H1 (cell line): ENCODE measurements around the gene CNOT6. TPM values are rescaled to one million over a fixed set of nuclear protein-coding genes. Genes with fewer than 3 reads are reported as not detected.
"Not testable (repeated sequence)": the region's sequence is repeated elsewhere in the genome, so short reads cannot be mapped to it uniquely, and the experiment has no call there.

Experiments
- CTCF ChIA-PET: fragments of 300-600 bp; sonication (Branson Sonifier 250); formaldehyde crosslinking; loops from one replicate; lab custom pipeline; 2021; ENCODE audit not compliant: partially characterized antibody; lab: Charles Lee
- POLR2A ChIA-PET: fragments of 300-600 bp; sonication (Branson Sonifier 250); formaldehyde crosslinking; loops from one replicate; lab custom pipeline; 2021; ENCODE audit warnings: inconsistent platforms; ENCODE audit not compliant: partially characterized antibody; lab: Charles Lee
- DNase-seq, 2 experiments: peaks; one replicate each; pipeline versions ENCODE4 v3.0.0 to v3.0.0-alpha.2; 2010 to 2022; ENCODE audit warnings: low spot score in 2 of 2, low read depth in 1 of 2, mixed read lengths in 1 of 2
- FAIRE-seq: peaks from 2 replicates; lab custom pipeline; 2011; peaks lifted over from hg19 to GRCh38; lab: Jason Lieb, UNC
- H2AFZ ChIP-seq: 2 replicates; pipeline ENCODE4 v1.8.1; 2012; ENCODE audit warnings: low read length, inconsistent platforms
- H2AK5ac ChIP-seq: 2 replicates; pipeline ENCODE4 v1.6.1; 2013; ENCODE audit warnings: low read depth, low read length
- H2BK120ac ChIP-seq: replicated peaks from 2 replicates; pipeline ENCODE3; 2013; ENCODE audit warnings: low read depth, low read length, inconsistent platforms
- H2BK12ac ChIP-seq: 2 replicates; pipeline ENCODE4 v1.6.1; 2013; ENCODE audit warnings: low read depth, low read length
- H2BK15ac ChIP-seq: 2 replicates; pipeline ENCODE4 v1.6.1; 2013; ENCODE audit warnings: low read length
- H2BK20ac ChIP-seq: 2 replicates; pipeline ENCODE4 v1.6.1; 2013; ENCODE audit warnings: low read length
- H2BK5ac ChIP-seq: 2 replicates; pipeline ENCODE4 v1.6.1; 2013; ENCODE audit warnings: low read depth, low read length
- H3K14ac ChIP-seq: 2 replicates; pipeline ENCODE4 v1.6.1; 2013; ENCODE audit warnings: inconsistent platforms; ENCODE audit not compliant: insufficient read length
- H3K18ac ChIP-seq: 2 replicates; pipeline ENCODE4 v1.6.1; 2013; ENCODE audit warnings: low read length; ENCODE audit errors: extremely low read depth
- H3K23ac ChIP-seq: 2 replicates; pipeline ENCODE4 v1.6.1; 2013; ENCODE audit warnings: inconsistent platforms; ENCODE audit not compliant: insufficient read length
- H3K23me2 ChIP-seq: 2 replicates; pipeline ENCODE4 v1.6.1; 2013; ENCODE audit warnings: low read depth, low read length
- H3K27ac ChIP-seq: 2 replicates; pipeline ENCODE4 v1.6.1; 2011; ENCODE audit warnings: low read depth, low read length, inconsistent platforms
- H3K27me3 ChIP-seq, 4 experiments: replicated peaks in 1 of 4; 1 replicate in 1 of 4; 2 replicates in 3 of 4; pipeline versions ENCODE4 v1.6.1 to v1.8.1; 2011 to 2013; ENCODE audit warnings: low read length in 3 of 4, mild to moderate bottlenecking in 3 of 4, inconsistent platforms in 2 of 4, mixed read lengths in 2 of 4, moderate library complexity in 1 of 4; ENCODE audit not compliant: control insufficient read depth in 3 of 4, insufficient read depth in 3 of 4; ENCODE audit errors: extremely low read depth in 1 of 4
- H3K36me3 ChIP-seq, 4 experiments: 2 replicates each; pipeline versions ENCODE4 v1.6.1 to v1.8.1; 2011 to 2013; ENCODE audit warnings: mild to moderate bottlenecking in 4 of 4, low read length in 3 of 4, moderate library complexity in 2 of 4, control low read depth in 1 of 4, inconsistent platforms in 1 of 4; ENCODE audit not compliant: insufficient read depth in 4 of 4, control insufficient read depth in 2 of 4
- H3K4ac ChIP-seq: replicated peaks from 2 replicates; pipeline ENCODE3; 2013; ENCODE audit warnings: low read length, low read depth, mixed read lengths, inconsistent platforms; ENCODE audit not compliant: insufficient read length
- H3K4me1 ChIP-seq, 4 experiments: replicated peaks in 1 of 4; 1 replicate in 1 of 4; 2 replicates in 3 of 4; pipeline versions ENCODE4 v1.6.1 to v1.8.1; 2011 to 2013; ENCODE audit warnings: low read length in 3 of 4, inconsistent platforms in 2 of 4, mixed read lengths in 1 of 4; ENCODE audit not compliant: insufficient read depth in 4 of 4, control insufficient read depth in 3 of 4
- H3K4me2 ChIP-seq, 2 experiments: 2 replicates each; pipeline versions ENCODE4 v1.6.1 to v1.8.1; 2011 to 2013; ENCODE audit warnings: low read depth in 2 of 2, low read length in 2 of 2, control low read depth in 1 of 2, inconsistent platforms in 1 of 2, mild to moderate bottlenecking in 1 of 2; ENCODE audit not compliant: insufficient read depth in 1 of 2
- H3K4me3 ChIP-seq, 4 experiments: fragments of 200-600, 300-600 bp in 1 of 4; sonication (generic), shearing (Covaris generic), sonication (Bioruptor Twin) in 1 of 4; 2 replicates each; pipeline versions ENCODE4 v1.5.1 to v1.8.1; 2011 to 2016; ENCODE audit warnings: low read length in 4 of 4, low read depth in 3 of 4, control low read depth in 2 of 4, inconsistent platforms in 2 of 4, mild to moderate bottlenecking in 2 of 4, mixed read lengths in 1 of 4, moderate library complexity in 1 of 4; ENCODE audit not compliant: insufficient read depth in 2 of 4; ENCODE audit errors: extremely low read depth in 1 of 4
- H3K56ac ChIP-seq: replicated peaks from 2 replicates; pipeline ENCODE3; 2013; ENCODE audit warnings: low read depth, mild to moderate bottlenecking, mixed read lengths, low read length, inconsistent platforms; ENCODE audit not compliant: insufficient read length
- H3K79me1 ChIP-seq: 2 replicates; pipeline ENCODE4 v1.6.1; 2013; ENCODE audit warnings: low read depth, low read length, control low read depth
- H3K79me2 ChIP-seq, 2 experiments: 2 replicates each; pipeline versions ENCODE4 v1.6.1 to v1.8.1; 2012 to 2013; ENCODE audit warnings: low read length in 2 of 2, mild to moderate bottlenecking in 2 of 2, inconsistent platforms in 1 of 2; ENCODE audit not compliant: insufficient read depth in 2 of 2, control insufficient read depth in 1 of 2
- H3K9ac ChIP-seq, 4 experiments: replicated peaks in 1 of 4; 1 replicate in 1 of 4; 2 replicates in 3 of 4; pipeline versions ENCODE4 v1.6.1 to v1.8.1; 2011 to 2013; ENCODE audit warnings: low read depth in 3 of 4, low read length in 3 of 4, control low read depth in 2 of 4, mild to moderate bottlenecking in 2 of 4, moderate library complexity in 2 of 4, inconsistent platforms in 1 of 4; ENCODE audit errors: extremely low read depth in 1 of 4
- H3K9me3 ChIP-seq, 2 experiments: 2 replicates each; pipeline versions ENCODE4 v1.6.1 to v1.8.1; 2012 to 2013; ENCODE audit warnings: mild to moderate bottlenecking in 2 of 2, moderate library complexity in 2 of 2, control low read depth in 1 of 2, inconsistent platforms in 1 of 2, low read depth in 1 of 2, low read length in 1 of 2, mixed read lengths in 1 of 2; ENCODE audit not compliant: insufficient read depth in 2 of 2
- H4K20me1 ChIP-seq, 2 experiments: replicated peaks in 1 of 2; 2 replicates each; pipeline versions ENCODE3 to v1.8.1; 2011 to 2013; ENCODE audit warnings: inconsistent platforms in 2 of 2, low read length in 2 of 2, mild to moderate bottlenecking in 1 of 2; ENCODE audit not compliant: insufficient read depth in 2 of 2, control insufficient read depth in 1 of 2
- H4K5ac ChIP-seq: 2 replicates; pipeline ENCODE4 v1.6.1; 2013; ENCODE audit warnings: low read length, low read depth, mixed read lengths, inconsistent platforms; ENCODE audit not compliant: insufficient read length
- H4K8ac ChIP-seq: 2 replicates; pipeline ENCODE4 v1.8.0; 2013; ENCODE audit warnings: mild to moderate bottlenecking, moderate library complexity, low read length, inconsistent platforms; ENCODE audit not compliant: insufficient read depth; ENCODE audit errors: extremely low read depth
- H4K91ac ChIP-seq: replicated peaks from 2 replicates; pipeline ENCODE3; 2013; ENCODE audit warnings: low read length, mixed read lengths, inconsistent platforms; ENCODE audit not compliant: insufficient read length
- WGBS, 2 experiments: shearing (Covaris generic) in 1 of 2; methylation state at CpG; one replicate each; pipeline versions ENCODE4 v1.1.6 to v1.1.7; 2013 to 2015; ENCODE audit warnings: low lambda C conversion rate in 2 of 2, mixed read lengths in 2 of 2, inconsistent platforms in 1 of 2, low coverage in 1 of 2, missing lambda C conversion rate in 1 of 2; ENCODE audit not compliant: insufficient replicate concordance in 2 of 2, insufficient coverage in 1 of 2, insufficient read length in 1 of 2; ENCODE audit errors: extremely low coverage in 1 of 2, missing lambda C conversion rate in 1 of 2; 5-methylcytosine and 5-hydroxymethylcytosine counted together
- polyA plus RNA-seq, 7 experiments: library from polyadenylated mRNA; depleted of rRNA in 3 of 7; stranded (reverse) in 5 of 7; unstranded in 2 of 7; fragments of >200 nt in 5 of 7; fragments of 200-250 nt in 2 of 7; gene quantifications; 1 replicate in 5 of 7; 2 replicates in 1 of 7; 4 replicates in 1 of 7; pipeline versions ENCODE4 v1.2.1 to v1.2.3, GENCODE V29; 2011 to 2013; ENCODE audit warnings: missing spikeins in 2 of 7, mixed read lengths in 2 of 7
- total RNA-seq: library from RNA; stranded (reverse); fragmentation: NEBNext Ultra II Directional; extraction: Animal tissue kit (Norgen Biotek cat#: 25700); gene quantifications from 2 replicates; pipeline ENCODE4 v1.2.1, GENCODE V29; 2021
- TF ChIP-seq, protein P1 (sequence below), 3 experiments: IDR thresholded peaks; 1 replicate in 2 of 3; 2 replicates in 1 of 3; pipeline versions ENCODE4 v1.5.1 to v1.6.1; 2011; ENCODE audit warnings: low read length in 3 of 3, mild to moderate bottlenecking in 3 of 3, inconsistent platforms in 2 of 3, low read depth in 1 of 3, moderate library complexity in 1 of 3; ENCODE audit not compliant: insufficient read depth in 1 of 3; ENCODE audit errors: control extremely low read depth in 1 of 3

CNOT6 gene
- total and polyA plus RNA-seq, 2 of the 8 experiments (the other 6 are each of a cell fraction or from before 2014, with no cell fraction given) = 10.7 to 45.4 TPM

DNA sequence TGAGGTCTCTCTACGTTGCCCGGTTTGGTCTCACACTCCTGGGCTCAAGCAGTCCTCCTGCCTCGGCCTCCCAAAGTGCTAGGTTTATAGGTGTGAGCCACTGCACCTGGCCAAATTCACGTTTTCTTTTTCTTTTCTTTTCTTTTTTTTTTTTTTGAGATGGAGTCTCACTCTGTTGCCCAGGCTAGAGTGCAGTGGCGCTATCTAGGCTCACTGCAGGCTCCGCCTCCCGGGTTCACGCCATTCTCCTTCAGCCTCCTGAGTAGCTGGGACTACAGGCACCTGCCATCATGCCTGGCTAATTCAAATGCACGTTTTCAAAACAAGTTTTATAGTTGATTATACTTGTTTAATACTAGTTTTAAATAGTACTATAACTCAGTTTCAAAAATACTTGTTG is 6.1 kb downstream of the CNOT6 start:
- not testable (repeated sequence) for H3K9ac ChIP-seq, H3K18ac ChIP-seq, H3K23me2 ChIP-seq, H2BK15ac ChIP-seq, FAIRE-seq, H3K56ac ChIP-seq, H3K23ac ChIP-seq, H4K91ac ChIP-seq, H4K5ac ChIP-seq, H3K4me2 ChIP-seq, H2AK5ac ChIP-seq, H2BK12ac ChIP-seq, H3K14ac ChIP-seq, H3K27me3 ChIP-seq, H3K27ac ChIP-seq, H3K79me1 ChIP-seq, H2BK20ac ChIP-seq, H2AFZ ChIP-seq, H2BK120ac ChIP-seq, H4K8ac ChIP-seq, H2BK5ac ChIP-seq, H3K9me3 ChIP-seq, DNase-seq, H3K4ac ChIP-seq, H3K4me3 ChIP-seq, H3K4me1 ChIP-seq
- ChIA-PET CTCF (interaction anchor here (0.8 to 1.5 kb wide), 5 partner anchors 18 to 393 kb away, joined by 3 to 4 read pairs (median 3); no protein-coding TSS in a partner anchor), POLR2A (interaction anchor here (1.0 to 1.8 kb wide), 3 partner anchors 8 to 23 kb away, joined by 3 to 9 read pairs (median 7); no protein-coding TSS in a partner anchor)
- 90% methylated on average over 7 of the region's 9 CpGs; no CpG with 5 or more reads in 1 of the 2 experiments for WGBS, 2 experiments
- Histone ChIP-seq H3K79me2 (peaks cover 56 to 100% of the 10 kb centered on the region in 2 experiments), H3K36me3 (peaks cover 0 to 34% (median 9%) of the 10 kb centered on the region in 4 experiments; a peak in 5 of 8 replicates), H4K20me1 (peaks cover 17 to 28% of the 10 kb centered on the region in 2 experiments)
- TF ChIP-seq, protein P1, sequence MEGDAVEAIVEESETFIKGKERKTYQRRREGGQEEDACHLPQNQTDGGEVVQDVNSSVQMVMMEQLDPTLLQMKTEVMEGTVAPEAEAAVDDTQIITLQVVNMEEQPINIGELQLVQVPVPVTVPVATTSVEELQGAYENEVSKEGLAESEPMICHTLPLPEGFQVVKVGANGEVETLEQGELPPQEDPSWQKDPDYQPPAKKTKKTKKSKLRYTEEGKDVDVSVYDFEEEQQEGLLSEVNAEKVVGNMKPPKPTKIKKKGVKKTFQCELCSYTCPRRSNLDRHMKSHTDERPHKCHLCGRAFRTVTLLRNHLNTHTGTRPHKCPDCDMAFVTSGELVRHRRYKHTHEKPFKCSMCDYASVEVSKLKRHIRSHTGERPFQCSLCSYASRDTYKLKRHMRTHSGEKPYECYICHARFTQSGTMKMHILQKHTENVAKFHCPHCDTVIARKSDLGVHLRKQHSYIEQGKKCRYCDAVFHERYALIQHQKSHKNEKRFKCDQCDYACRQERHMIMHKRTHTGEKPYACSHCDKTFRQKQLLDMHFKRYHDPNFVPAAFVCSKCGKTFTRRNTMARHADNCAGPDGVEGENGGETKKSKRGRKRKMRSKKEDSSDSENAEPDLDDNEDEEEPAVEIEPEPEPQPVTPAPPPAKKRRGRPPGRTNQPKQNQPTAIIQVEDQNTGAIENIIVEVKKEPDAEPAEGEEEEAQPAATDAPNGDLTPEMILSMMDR (IDR thresholded peaks at IDR 0.05; ENCODE audit: control extremely low read depth in 1 of 3, insufficient read depth in 1 of 3, low read depth in 1 of 3, low read length in 3 of 3) = peak in 1 of 3 experiments; percentile 9; a peak in 1 of 4 replicates
